SK-N-SH treated with all-trans-retinoic acid at 6 μM for 48 hours (cell line): ENCODE data around the gene CDH4.

ENCODE experiments used
- ARNTL ChIP-seq: fragments of 450-650 bp; formaldehyde crosslinking; IDR thresholded peaks from 2 replicates; pipeline ENCODE4 v1.5.0; 2020; ENCODE audit warnings: low read depth, mild to moderate bottlenecking, moderate library complexity, borderline replicate concordance
- CREB5 ChIP-seq: fragments of 250-450 bp; sonication (Bioruptor Pico); IDR thresholded peaks from 2 replicates; pipeline ENCODE4 v1.5.1; 2020; ENCODE audit warnings: low read depth, mild to moderate bottlenecking, moderate library complexity
- ISL1 ChIP-seq: fragments of 250-450 bp; sonication (Bioruptor Pico); IDR thresholded peaks from 2 replicates; pipeline ENCODE4 v2.1.2; 2022; ENCODE audit warnings: mild to moderate bottlenecking, moderate library complexity
- POU6F1 ChIP-seq: fragments of 250-450 bp; sonication (Bioruptor Pico); IDR thresholded peaks from 2 replicates; pipeline ENCODE4 v1.8.0; 2021; ENCODE audit warnings: low read depth, mild to moderate bottlenecking, moderate library complexity, borderline replicate concordance
- PPARA ChIP-seq: fragments of 250-450 bp; sonication (Bioruptor Pico); IDR thresholded peaks from 2 replicates; pipeline ENCODE4 v1.5.0; 2020; ENCODE audit warnings: mild to moderate bottlenecking, borderline replicate concordance
- ZC3H10 ChIP-seq: fragments of 250-450 bp; sonication (Bioruptor Pico); IDR thresholded peaks from 2 replicates; pipeline ENCODE4 v1.5.1; 2021; ENCODE audit warnings: mild to moderate bottlenecking, moderate library complexity
- ZFP3 ChIP-seq: fragments of 250-450 bp; sonication (Bioruptor Pico); IDR thresholded peaks from 2 replicates; pipeline ENCODE4 v1.5.0; 2020; ENCODE audit warnings: mild to moderate bottlenecking, moderate library complexity
- ZNF8 ChIP-seq: fragments of 450-650 bp; formaldehyde crosslinking; IDR thresholded peaks from 2 replicates; pipeline ENCODE4 v1.5.0; 2020; ENCODE audit warnings: mild to moderate bottlenecking, moderate library complexity
- TF ChIP-seq, protein P1 (sequence below): fragments of 250-450 bp; sonication (Bioruptor Pico); IDR thresholded peaks from 2 replicates; pipeline ENCODE4 v1.8.0; 2020; ENCODE audit warnings: mild to moderate bottlenecking, moderate library complexity, borderline replicate concordance

GRCh38 chr20:61784801-61785566 lies 532.9 kb downstream of the CDH4 start:
- TF ChIP-seq ARNTL (CRISPR knock-in tag) (no peak), ZNF8 (CRISPR knock-in tag) (no peak), ZC3H10 (CRISPR knock-in tag) (no peak), ZFP3 (CRISPR knock-in tag) (no peak), CREB5 (CRISPR knock-in tag) (no peak), POU6F1 (CRISPR knock-in tag) (no peak), ISL1 (CRISPR knock-in tag) (no peak), PPARA (no peak)
- TF ChIP-seq, protein P1, sequence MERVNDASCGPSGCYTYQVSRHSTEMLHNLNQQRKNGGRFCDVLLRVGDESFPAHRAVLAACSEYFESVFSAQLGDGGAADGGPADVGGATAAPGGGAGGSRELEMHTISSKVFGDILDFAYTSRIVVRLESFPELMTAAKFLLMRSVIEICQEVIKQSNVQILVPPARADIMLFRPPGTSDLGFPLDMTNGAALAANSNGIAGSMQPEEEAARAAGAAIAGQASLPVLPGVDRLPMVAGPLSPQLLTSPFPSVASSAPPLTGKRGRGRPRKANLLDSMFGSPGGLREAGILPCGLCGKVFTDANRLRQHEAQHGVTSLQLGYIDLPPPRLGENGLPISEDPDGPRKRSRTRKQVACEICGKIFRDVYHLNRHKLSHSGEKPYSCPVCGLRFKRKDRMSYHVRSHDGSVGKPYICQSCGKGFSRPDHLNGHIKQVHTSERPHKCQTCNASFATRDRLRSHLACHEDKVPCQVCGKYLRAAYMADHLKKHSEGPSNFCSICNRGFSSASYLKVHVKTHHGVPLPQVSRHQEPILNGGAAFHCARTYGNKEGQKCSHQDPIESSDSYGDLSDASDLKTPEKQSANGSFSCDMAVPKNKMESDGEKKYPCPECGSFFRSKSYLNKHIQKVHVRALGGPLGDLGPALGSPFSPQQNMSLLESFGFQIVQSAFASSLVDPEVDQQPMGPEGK (CRISPR knock-in tag), result no peak
